HG03066 (cell line): ENCODE data around the gene RALY.

ENCODE experiments used
- ATAC-seq: cut with Tn5 transposase; IDR thresholded peaks from one replicate; pipeline ENCODE4 v1.9.1; 2021; ENCODE audit warnings: low read depth; ENCODE audit not compliant: unreplicated experiment

RALY gene

GRCh38 chr20:34099675-34100074 is 106.0 kb downstream of the RALY start:
- no peak for ATAC-seq

DNA sequence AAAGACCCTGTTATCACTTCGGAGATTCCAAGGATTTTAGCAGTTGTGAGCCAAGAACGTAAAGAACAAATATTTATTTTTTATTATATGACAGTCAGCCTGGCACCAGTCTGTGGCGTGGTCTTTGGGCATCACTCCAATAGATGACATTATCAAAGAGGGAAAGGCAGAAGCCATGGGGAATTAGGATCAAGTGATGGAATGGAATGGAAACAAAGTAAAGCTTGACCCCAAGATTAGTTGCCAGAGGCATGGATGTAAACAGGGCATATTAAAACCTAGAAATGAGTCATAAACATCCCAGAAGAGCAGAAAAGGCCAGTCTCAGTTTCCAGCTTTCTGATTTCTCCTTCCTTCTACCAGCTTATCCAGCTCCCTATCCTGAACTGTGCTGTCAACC is 106.9 kb downstream of the RALY start:
- ATAC-seq: no peak

DNA sequence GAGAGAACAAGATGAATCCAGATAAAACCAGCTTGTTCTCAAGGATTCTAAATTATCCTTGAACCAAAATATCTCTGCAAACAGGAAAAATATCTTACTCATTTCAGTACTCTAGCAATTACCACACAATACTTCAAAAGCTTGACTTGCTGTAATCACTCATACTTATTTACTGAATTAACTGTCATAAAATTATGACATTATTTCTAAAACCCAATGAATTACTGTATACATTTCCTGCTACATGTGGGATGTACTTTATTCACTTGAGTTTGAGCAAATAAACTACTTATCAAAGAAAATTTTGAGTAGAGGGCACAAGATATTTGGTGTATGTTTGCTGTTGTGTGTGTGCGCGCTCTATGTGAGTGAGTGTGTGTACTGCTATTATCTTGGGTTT is 108.6 kb downstream of the RALY start:
- no peak for ATAC-seq

- no peak for ATAC-seq
Observed at GRCh38 chr20:34104059-34104458, 110.3 kb downstream of the RALY start.

DNA sequence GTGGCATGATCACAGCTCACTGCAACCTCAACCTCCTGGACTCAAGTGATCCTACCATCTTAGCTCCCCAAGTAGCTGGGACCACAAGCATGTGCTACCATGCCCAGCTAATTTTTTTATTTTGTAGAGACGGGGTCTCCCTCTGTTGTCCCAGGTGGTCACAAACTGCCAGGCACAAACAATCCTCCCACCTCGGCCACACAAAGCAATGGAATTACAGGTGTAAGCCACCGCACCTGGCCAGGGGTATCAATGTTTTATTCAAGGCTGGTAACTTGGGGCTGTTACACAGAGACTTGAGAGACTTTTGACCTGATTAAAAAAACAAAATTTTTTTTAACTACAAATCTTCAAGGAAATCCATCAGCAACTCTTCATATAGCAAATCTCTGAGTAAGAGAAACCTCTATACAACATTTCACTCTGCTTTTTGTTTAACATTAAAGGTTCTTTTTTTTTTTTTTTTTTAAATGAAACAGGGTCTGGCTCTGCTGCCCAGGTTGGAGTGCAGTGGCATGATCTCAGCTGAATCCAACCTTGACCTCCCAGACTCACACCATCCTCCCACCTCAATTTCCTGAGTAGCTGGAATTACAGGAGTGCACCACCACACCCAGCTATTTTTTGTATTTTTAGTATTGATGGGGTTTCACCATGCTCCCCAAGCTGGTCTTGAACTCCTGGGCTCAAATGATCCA is 112.4 kb downstream of the RALY start:
- no peak for ATAC-seq

GRCh38 chr20:34108616-34109174 is 115.0 kb downstream of the RALY start:
- ATAC-seq: no peak

DNA sequence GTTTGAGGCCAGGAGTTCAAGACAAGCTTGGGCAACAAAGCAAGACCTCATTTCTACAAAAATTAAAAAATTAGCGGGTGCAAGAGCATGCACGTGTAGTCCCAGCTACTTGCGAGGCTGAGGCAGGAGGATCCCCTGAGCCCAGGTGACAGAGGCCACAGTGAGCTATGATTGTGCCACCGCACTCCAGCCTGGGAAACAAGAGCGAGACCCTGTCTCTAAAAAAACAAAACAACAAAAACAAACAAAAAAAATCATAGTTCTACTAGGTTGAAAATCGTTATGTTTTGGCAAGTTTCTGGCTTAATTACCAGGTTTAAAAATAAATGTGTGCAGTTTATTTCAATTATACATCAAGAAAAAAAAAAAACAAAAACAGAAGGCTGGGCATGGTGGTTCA is 115.7 kb downstream of the RALY start:
- ATAC-seq: no peak

DNA sequence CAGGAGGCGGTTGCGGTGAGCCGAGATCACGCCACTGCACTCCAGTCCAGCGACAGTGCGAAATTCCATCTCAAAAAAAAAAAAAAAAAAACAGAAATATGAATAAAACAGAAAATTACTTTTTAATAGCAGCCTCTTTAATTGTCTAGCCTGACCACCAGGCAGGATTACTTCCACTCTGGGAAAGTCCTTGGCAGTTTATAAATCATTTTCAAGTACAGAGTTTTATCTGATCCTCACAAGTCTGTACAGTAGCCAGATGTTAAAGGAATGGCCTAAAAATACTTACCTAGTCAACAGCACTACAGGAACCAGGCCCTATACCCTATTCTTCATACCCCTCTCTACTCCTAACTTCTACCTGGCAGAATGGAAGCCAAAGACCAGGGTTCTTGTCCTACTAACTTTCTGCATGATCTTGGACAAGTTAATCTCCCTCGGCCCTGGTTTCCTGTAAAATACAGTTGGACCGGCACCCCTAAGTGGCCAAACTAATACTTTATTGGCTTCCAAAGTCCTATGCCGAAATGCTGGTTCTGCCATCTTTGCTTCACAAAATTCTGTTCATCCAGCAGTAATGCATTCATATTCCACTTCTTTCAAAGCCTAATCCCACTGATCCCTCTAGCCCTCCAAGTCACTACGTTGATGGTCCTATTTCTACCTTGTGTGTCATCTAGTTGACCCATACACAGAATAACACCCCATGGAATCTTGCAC is 116.5 kb downstream of the RALY start:
- no peak for ATAC-seq

DNA sequence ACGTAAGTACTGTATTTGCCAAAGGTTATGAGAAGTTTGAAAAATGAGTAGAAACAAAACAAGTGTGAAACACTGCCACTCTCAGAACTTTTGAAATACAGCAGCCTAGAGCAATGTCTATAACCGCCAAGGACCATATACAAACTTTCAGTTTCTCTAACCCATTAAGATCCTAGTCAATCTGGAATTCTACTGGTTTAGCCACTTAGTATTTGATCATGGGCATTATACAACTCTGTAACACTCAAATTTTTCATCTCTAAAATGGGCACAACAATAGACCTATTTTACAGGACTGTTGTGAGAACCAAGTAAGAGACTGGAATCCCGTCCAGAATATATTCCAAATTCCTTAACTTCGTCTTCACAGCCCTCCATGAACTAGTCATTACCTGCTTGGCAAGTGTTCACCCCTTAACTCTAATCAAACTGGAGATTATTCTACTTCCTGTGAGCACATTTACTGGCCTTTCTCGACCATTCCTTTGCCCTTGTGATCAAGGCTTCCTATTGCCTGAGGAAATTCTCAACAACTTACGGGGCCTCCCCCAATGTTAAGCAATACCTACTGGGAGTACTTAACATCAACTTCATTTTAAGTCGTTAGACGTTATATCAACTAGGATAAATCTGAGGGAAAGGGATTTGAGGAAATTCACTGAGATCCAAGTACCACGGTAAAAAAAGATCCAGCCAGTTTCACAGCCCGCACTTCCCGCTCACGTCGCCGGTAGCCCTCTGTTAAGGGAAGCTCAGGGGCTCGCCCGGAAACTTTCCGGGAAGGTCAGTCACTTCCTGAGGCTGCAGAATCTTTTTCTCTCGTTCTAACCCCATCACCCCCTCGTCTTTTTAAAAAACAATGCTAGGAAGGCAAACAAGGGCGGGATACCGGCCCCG is 117.3 kb downstream of the RALY start:
- ATAC-seq: no peak

DNA sequence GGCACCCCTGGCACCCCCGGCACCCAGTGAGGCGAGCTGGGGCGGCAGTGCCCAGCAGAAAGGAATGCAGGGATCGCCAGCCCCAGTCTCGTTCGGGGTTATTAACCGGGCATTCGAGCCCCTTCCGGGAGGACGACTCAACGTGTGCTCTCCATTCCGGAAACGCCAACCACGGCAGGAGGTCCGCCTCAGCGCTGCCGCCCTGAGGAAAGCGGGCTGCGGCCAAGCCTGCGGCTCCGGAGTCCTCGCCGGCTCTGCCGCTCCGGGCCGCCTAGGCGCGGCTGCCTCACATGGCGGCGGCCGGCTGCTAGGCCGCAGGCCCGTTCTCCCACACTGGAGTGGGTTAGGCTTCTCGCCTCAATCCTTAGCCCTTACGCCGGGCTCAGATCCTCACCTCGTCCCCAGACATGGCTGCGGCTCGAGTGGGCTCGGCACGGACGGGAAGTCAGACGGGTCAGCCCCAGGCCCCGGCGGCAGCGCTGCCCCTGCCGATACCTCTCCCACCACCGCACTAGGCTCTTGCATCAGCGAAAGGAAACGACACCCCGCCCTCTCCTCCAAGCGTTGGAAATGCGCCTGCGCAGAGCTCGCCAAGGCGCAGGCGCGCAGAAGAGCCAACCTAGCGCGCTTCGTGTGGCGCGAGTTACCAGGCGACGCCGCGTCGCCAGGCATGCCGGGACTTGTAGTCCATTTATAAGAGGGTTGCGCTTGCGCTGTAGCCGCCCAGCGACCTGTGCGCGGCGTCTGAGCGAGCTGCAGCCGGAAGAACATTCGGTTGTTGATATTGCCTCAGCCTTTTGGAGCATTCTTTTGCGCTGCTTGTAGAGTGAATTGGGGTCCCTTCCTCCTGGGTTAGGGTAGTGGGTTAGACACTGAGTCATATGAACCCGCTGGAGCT is 118.2 kb downstream of the RALY start, which contains the start of gene EIF2S2:
EIF2S2 (minus strand) TSS at position 542 of the 898 bp plus-strand sequence; CDS start at position 409, 133 bp downstream.
- peak; percentile 78 for ATAC-seq

- ATAC-seq: no peak
Observed at GRCh38 chr20:34112600-34113101, 118.9 kb downstream of the RALY start.

DNA sequence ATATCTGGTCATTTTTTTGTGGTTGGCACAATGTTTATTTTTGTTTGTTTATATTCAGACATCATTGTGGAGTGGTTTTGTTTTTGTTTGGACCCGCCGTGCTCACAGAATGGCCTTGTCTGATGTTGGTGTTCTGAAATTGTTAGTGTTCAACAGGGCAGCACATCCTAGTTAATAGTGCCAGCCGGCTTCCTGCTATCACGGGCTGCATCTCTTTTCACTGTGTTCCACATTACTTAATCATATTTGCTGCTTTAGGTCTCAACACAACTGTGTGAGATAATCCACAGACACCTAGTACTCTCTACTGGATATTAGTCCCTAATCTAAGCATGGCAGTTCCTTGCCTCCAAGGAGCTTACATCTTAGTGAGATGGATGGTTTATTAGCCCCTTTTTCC is 121.1 kb downstream of the RALY start:
- ATAC-seq: no peak

- ATAC-seq: no peak
Observed at GRCh38 chr20:34115232-34115631, 121.5 kb downstream of the RALY start.

DNA sequence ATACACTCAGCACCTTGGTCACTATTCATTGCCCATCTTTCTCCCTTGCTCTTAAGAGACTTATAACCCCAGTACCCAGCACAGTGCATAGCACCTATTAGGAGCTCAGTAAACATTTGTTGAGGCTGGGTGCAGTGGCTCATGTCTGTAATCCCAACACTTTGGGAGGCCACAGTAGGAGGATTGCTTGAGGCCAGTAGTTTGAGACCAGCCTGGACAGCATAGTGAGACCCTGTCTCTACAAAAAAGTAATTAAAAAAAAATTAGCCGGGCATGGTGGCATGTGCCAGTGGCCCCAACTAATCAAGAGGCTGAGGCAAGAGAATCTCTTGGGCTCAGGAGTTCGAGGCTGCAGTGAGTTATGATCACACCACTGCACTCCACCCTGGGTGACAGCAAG is 126.5 kb downstream of the RALY start:
- ATAC-seq: no peak

GRCh38 chr20:34122274-34122980 is 128.7 kb downstream of the RALY start:
- ATAC-seq: no peak

DNA sequence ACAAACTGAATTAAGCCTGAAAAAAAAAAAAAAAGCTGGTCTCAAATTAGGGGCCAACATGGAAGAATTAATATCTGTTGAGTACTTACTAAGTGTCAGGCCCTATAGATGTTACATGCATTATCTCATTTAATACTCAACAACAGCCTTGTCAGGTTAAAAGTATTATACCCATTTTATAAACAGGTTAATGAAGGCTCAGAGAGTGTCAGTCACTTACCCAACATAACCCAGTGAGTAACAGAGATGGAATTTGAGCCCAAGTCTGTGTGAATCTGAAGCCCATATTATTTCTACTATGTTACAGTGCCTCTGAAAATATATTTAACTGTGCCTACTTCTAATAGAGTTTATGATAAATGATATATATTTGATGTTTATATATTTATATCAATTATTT is 129.6 kb downstream of the RALY start:
- ATAC-seq: no peak

DNA sequence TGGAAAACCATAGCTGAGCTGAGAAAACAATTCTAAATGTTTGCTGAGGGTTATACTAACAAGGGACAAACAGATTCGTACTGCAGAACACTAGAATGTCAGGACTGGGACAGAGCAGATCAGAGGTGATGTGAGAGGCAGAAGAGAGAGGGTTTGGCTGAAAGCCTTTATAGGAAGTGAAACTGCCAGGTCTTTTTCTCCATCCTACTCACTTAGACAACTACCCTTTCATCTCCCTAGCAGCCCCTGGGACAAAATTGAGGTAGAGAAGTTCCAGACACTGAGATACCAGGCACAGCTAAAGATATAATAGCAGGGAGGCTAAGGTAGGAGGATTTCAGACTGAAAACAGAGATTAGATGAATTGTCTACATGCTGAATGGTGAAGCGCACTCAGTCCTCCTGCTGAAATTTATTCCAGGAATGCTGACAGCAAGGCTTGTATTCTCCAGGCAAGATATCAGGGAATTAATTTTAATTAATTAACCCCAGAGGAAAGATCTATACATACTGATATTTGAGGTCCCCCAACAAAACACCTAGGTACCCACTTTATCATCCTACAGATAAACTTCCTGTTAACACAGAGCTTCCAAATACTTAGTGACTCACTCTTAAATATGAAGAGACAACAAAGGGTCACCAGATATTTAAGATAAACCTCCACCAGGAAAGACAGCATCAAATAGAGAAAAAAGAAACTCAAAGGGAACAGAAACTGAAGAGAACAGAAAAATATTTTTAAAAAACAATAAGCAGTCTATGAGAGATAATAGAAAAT is 130.9 kb downstream of the RALY start:
- no peak for ATAC-seq

DNA sequence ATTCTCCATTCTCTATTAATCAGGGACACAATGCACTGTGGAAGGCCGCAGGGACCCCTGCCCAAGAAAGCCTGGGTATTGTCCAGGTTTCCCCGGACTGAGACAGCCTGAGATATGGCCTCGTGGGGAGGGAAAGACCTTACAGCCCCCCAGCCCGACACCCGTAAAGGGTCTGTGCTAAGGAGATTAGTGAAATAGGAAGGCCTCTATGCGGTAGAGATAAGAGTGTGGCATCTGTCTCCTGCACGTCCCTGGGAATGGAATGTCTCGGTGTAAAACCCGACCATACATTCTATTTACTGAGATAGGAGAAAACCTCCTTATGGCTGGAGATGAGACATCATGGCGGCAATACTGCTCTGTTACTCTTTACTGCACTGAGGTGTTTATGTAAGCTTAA is 134.1 kb downstream of the RALY start:
- no peak for ATAC-seq
